ACC112 (cell line): ENCODE data around the gene PLET1.
"Not testable (repeated sequence)": the region's sequence is repeated elsewhere in the genome, so short reads cannot be mapped to it uniquely, and the experiment has no call there.

Experiments
- H2AFZ ChIP-seq: fragments of 200-600 bp; sonication (generic); one replicate; pipeline ENCODE4 v1.6.0; 2017; ENCODE audit warnings: antibody characterized with exemption, low read length; ENCODE audit not compliant: unreplicated experiment
- H3K27ac ChIP-seq: fragments of 200-600 bp; sonication (generic); 2 replicates; pipeline ENCODE4 v1.5.1; 2014; ENCODE audit warnings: low read depth, mild to moderate bottlenecking, antibody characterized with exemption, low read length, moderate library complexity
- H3K27me3 ChIP-seq: fragments of 200-600 bp; sonication (generic); 2 replicates; pipeline ENCODE4 v1.6.1; 2014; ENCODE audit warnings: mild to moderate bottlenecking, antibody characterized with exemption, low read length, moderate library complexity, mixed read lengths; ENCODE audit not compliant: insufficient read depth
- H3K36me3 ChIP-seq: fragments of 200-600 bp; sonication (generic); 2 replicates; pipeline ENCODE4 v1.6.1; 2016; ENCODE audit warnings: mild to moderate bottlenecking, antibody characterized with exemption, low read length, moderate library complexity, mixed read lengths; ENCODE audit not compliant: insufficient read depth
- H3K4me1 ChIP-seq: fragments of 200-600 bp; sonication (generic); one replicate; pipeline ENCODE4 v1.6.1; 2016; ENCODE audit warnings: low read length, mixed read lengths; ENCODE audit not compliant: insufficient read depth, unreplicated experiment, control insufficient read depth
- H3K4me3 ChIP-seq: fragments of 200-600 bp; sonication (generic); 2 replicates; pipeline ENCODE4 v1.5.1; 2014; ENCODE audit warnings: mild to moderate bottlenecking, low read depth, low read length
- H3K79me2 ChIP-seq: fragments of 200-600 bp; sonication (generic); one replicate; pipeline ENCODE4 v1.6.0; 2016; ENCODE audit warnings: low read length; ENCODE audit not compliant: control insufficient read depth, unreplicated experiment, insufficient read depth

PLET1 gene

GRCh38 chr11:112212710-112213109 lies 48.0 kb downstream of the PLET1 start:
- Histone ChIP-seq H3K27me3 (no peaks in the 10 kb centered on the region), H3K4me3 (no peak overlapping the region), H3K4me1 (peaks cover 9% of the 10 kb centered on the region), H3K79me2 (no peaks in the 10 kb centered on the region), H3K27ac (no peak overlapping the region), H2AFZ (no peak overlapping the region), H3K36me3 (no peaks in the 10 kb centered on the region)

GRCh38 chr11:112212290-112212689 lies 48.4 kb downstream of the PLET1 start:
- Histone ChIP-seq H3K27ac (no peak overlapping the region), H3K27me3 (no peaks in the 10 kb centered on the region), H3K4me1 (peaks cover 9% of the 10 kb centered on the region), H3K79me2 (no peaks in the 10 kb centered on the region), H2AFZ (no peak overlapping the region), H3K4me3 (no peak overlapping the region), H3K36me3 (no peaks in the 10 kb centered on the region)

- peaks cover 9% of the 10 kb centered on the region for H3K4me1 ChIP-seq
- no peak overlapping the region for H3K4me3 ChIP-seq
- H2AFZ ChIP-seq = no peak overlapping the region
- H3K36me3 ChIP-seq = no peaks in the 10 kb centered on the region
- no peaks in the 10 kb centered on the region for H3K79me2 ChIP-seq
- H3K27ac ChIP-seq = no peak overlapping the region
- no peaks in the 10 kb centered on the region for H3K27me3 ChIP-seq
These were observed 49.1 kb downstream of the PLET1 start for GRCh38 chr11:112211536-112211935.

- H2AFZ ChIP-seq = no peak overlapping the region
- H3K79me2 ChIP-seq = no peaks in the 10 kb centered on the region
- H3K27ac ChIP-seq = no peak overlapping the region
- H3K4me1 ChIP-seq = peaks cover 9% of the 10 kb centered on the region
- no peaks in the 10 kb centered on the region for H3K27me3 ChIP-seq
- no peak overlapping the region for H3K4me3 ChIP-seq
- no peaks in the 10 kb centered on the region for H3K36me3 ChIP-seq
These were observed 49.8 kb downstream of the PLET1 start for GRCh38 chr11:112210890-112211289.

- Histone ChIP-seq H3K4me3 (no peak overlapping the region), H3K27ac (no peak overlapping the region), H3K27me3 (no peaks in the 10 kb centered on the region), H2AFZ (no peak overlapping the region), H3K36me3 (no peaks in the 10 kb centered on the region), H3K79me2 (no peaks in the 10 kb centered on the region), H3K4me1 (no peaks in the 10 kb centered on the region)
These were observed 54.6 kb downstream of the PLET1 start for GRCh38 chr11:112206071-112206470.

- H2AFZ ChIP-seq = no peak overlapping the region
- no peaks in the 10 kb centered on the region for H3K36me3 ChIP-seq
- H3K27me3 ChIP-seq = no peaks in the 10 kb centered on the region
- no peak overlapping the region for H3K4me3 ChIP-seq
- H3K4me1 ChIP-seq = peaks cover 6% of the 10 kb centered on the region
- H3K79me2 ChIP-seq = no peaks in the 10 kb centered on the region
- H3K27ac ChIP-seq = no peak overlapping the region
These were observed 60.4 kb downstream of the PLET1 start for GRCh38 chr11:112200252-112200651.

- not testable (repeated sequence) for H3K27me3 ChIP-seq, H3K4me3 ChIP-seq, H3K27ac ChIP-seq, H3K36me3 ChIP-seq, H2AFZ ChIP-seq, H3K79me2 ChIP-seq, H3K4me1 ChIP-seq
These were observed 61.6 kb downstream of the PLET1 start for GRCh38 chr11:112199101-112199500.
